Endothelial cell of umbilical vein (primary cell): Measurements from ENCODE around the gene CNPY3. TPM values are rescaled to one million over a fixed set of nuclear protein-coding genes. Genes with fewer than 3 reads are reported as not detected.

Experiments
- BruUV-seq: library from RNA; stranded (reverse); fragments of 400-500 nt; replicated peaks from 2 replicates; lab custom pipeline; 2021; lab: Mats Ljungman, UMichigan
- CTCF ChIA-PET: fragments of 300-600, 350-600 bp; sonication (Branson Sonifier 250); formaldehyde crosslinking; loops from one replicate; lab custom pipeline; 2021; ENCODE audit warnings: antibody characterized with exemption, inconsistent platforms; lab: Charles Lee
- POLR2A ChIA-PET: fragments of 300-600, 350-600 bp; sonication (Branson Sonifier 250); formaldehyde crosslinking; loops from one replicate; lab custom pipeline; 2021; ENCODE audit warnings: antibody characterized with exemption, inconsistent platforms; lab: Charles Lee
- DNase-seq: peaks from one replicate; pipeline ENCODE4 v3.0.0-alpha.2; 2011; ENCODE audit warnings: low read depth, low spot score
- FAIRE-seq: peaks from 2 replicates; lab custom pipeline; 2011; peaks lifted over from hg19 to GRCh38; lab: Jason Lieb, UNC
- H2AFZ ChIP-seq: 2 replicates; pipeline ENCODE4 v1.6.0; 2012; ENCODE audit warnings: low read depth, low read length, control low read depth, inconsistent platforms
- H3K27ac ChIP-seq: 2 replicates; pipeline ENCODE4 v1.5.1; 2011; ENCODE audit warnings: low read depth, mild to moderate bottlenecking, control low read depth, low read length, moderate library complexity; ENCODE audit not compliant: insufficient read depth
- H3K27me3 ChIP-seq, 2 experiments: 2 replicates each; pipeline versions ENCODE4 v1.6.0 to v1.6.1; 2011; ENCODE audit warnings: low read length in 2 of 2, mixed read lengths in 1 of 2; ENCODE audit not compliant: control insufficient read depth in 2 of 2, insufficient read depth in 2 of 2
- H3K36me3 ChIP-seq, 2 experiments: 2 replicates in 1 of 2; 3 replicates in 1 of 2; pipeline ENCODE4 v1.5.1; 2011; ENCODE audit warnings: low read length in 2 of 2, mild to moderate bottlenecking in 1 of 2, moderate library complexity in 1 of 2; ENCODE audit not compliant: control insufficient read depth in 2 of 2, insufficient read depth in 2 of 2; ENCODE audit errors: extremely low read depth in 1 of 2
- H3K4me1 ChIP-seq: 3 replicates; pipeline ENCODE4 v1.5.1; 2011; ENCODE audit warnings: mild to moderate bottlenecking, low read length; ENCODE audit not compliant: control insufficient read depth, insufficient read depth; ENCODE audit errors: extremely low read depth
- H3K4me2 ChIP-seq: 2 replicates; pipeline ENCODE4 v1.6.1; 2011; ENCODE audit warnings: low read length, control low read depth, mixed read lengths; ENCODE audit not compliant: insufficient read depth
- H3K4me3 ChIP-seq, 3 experiments: fragments of 200-600 bp in 1 of 3; sonication (generic), shearing (Covaris generic) in 1 of 3; replicated peaks in 1 of 3; 2 replicates each; pipeline ENCODE4 v1.5.1; 2011 to 2016; ENCODE audit warnings: control low read depth in 3 of 3, low read length in 3 of 3, mild to moderate bottlenecking in 2 of 3, inconsistent platforms in 1 of 3, low read depth in 1 of 3, moderate library complexity in 1 of 3; ENCODE audit not compliant: insufficient read depth in 1 of 3
- H3K79me2 ChIP-seq: 2 replicates; pipeline ENCODE4 v1.6.0; 2012; ENCODE audit warnings: low read length, inconsistent platforms; ENCODE audit not compliant: control insufficient read depth, insufficient read depth
- H3K9ac ChIP-seq: replicated peaks from 2 replicates; pipeline ENCODE3; 2011; ENCODE audit warnings: low read length, control low read depth; ENCODE audit not compliant: insufficient read depth; ENCODE audit errors: extremely low read depth
- H3K9me1 ChIP-seq: replicated peaks from 3 replicates; pipeline ENCODE4 v1.6.0; 2011; ENCODE audit warnings: mild to moderate bottlenecking, low read length; ENCODE audit not compliant: control insufficient read depth, insufficient read depth; ENCODE audit errors: extremely low read depth
- H3K9me3 ChIP-seq: replicated peaks from 2 replicates; pipeline ENCODE4 v1.5.1; 2012; ENCODE audit warnings: low read length, inconsistent platforms; ENCODE audit not compliant: control insufficient read depth, insufficient read depth
- H4K20me1 ChIP-seq: replicated peaks from 2 replicates; pipeline ENCODE3; 2011; ENCODE audit warnings: mild to moderate bottlenecking, low read length; ENCODE audit not compliant: control insufficient read depth, insufficient read depth; ENCODE audit errors: extremely low read depth
- EZH2 ChIP-seq: IDR thresholded peaks from 2 replicates; pipeline ENCODE4 v1.6.1; 2012; ENCODE audit warnings: borderline replicate concordance, low read depth, mild to moderate bottlenecking, moderate library complexity, low read length, inconsistent platforms; ENCODE audit not compliant: severe bottlenecking
- FOS ChIP-seq: IDR thresholded peaks from 2 replicates; pipeline ENCODE4 v1.6.1; 2011; ENCODE audit warnings: mild to moderate bottlenecking, low read length, moderate library complexity, borderline replicate concordance; ENCODE audit not compliant: insufficient read depth
- GATA2 ChIP-seq: IDR thresholded peaks from 2 replicates; pipeline ENCODE4 v1.7.0; 2011; ENCODE audit warnings: low read depth, mild to moderate bottlenecking, moderate library complexity, mixed read lengths, low read length; ENCODE audit not compliant: insufficient read length, insufficient read depth
- JUN ChIP-seq: IDR thresholded peaks from 2 replicates; pipeline ENCODE4 v1.6.1; 2011; ENCODE audit warnings: borderline replicate concordance, low read depth; ENCODE audit not compliant: insufficient read length, insufficient read depth
- MYC ChIP-seq: IDR thresholded peaks from one replicate; pipeline ENCODE4 v1.6.1; 2011; ENCODE audit warnings: mild to moderate bottlenecking, low read depth, low read length
- POLR2A ChIP-seq: IDR thresholded peaks from 2 replicates; pipeline ENCODE4 v1.6.1; 2012; ENCODE audit warnings: low read depth, mild to moderate bottlenecking, control low read depth, low read length
- POLR2AphosphoS5 ChIP-seq: IDR thresholded peaks from 2 replicates; pipeline ENCODE4 v1.6.1; 2012; ENCODE audit warnings: low read depth, mild to moderate bottlenecking, control low read depth, low read length, moderate library complexity; ENCODE audit not compliant: insufficient read depth
- dilution Hi-C: fragments of 300-500 bp; cut with MboI; formaldehyde crosslinking; loops from one replicate; pipeline ENCODE4 v1.15.0; 2019; ENCODE audit warnings: low sequenced_read_pairs; ENCODE audit not compliant: extremely low pct_ligation_motif_present
- intact Hi-C: fragments of 100-400 bp; cut with micrococcal nuclease; formaldehyde crosslinking; loops from one replicate; pipeline ENCODE4 v1.10.0; 2022
- polyA plus RNA-seq, 4 experiments: library from polyadenylated mRNA; depleted of rRNA in 3 of 4; stranded (reverse) in 3 of 4; unstranded in 1 of 4; fragments of >200 nt; gene quantifications; 2 replicates each; pipeline versions ENCODE4 v1.2.1 to v1.2.3, GENCODE V29; 2011 to 2012; ENCODE audit warnings: missing spikeins in 1 of 4
- total RNA-seq: library from RNA; stranded (reverse); gene quantifications from 2 replicates; pipeline ENCODE4 v1.2.3, GENCODE V29; 2021
- TF ChIP-seq, protein P1 (sequence below): IDR thresholded peaks from 2 replicates; pipeline ENCODE4 v1.6.1; 2011; ENCODE audit not compliant: insufficient read depth, insufficient read length
- TF ChIP-seq, protein P2 (sequence below), 2 donors: IDR thresholded peaks; 1 replicate in 1 of 2; 2 replicates in 1 of 2; pipeline ENCODE4 v1.5.1; 2011; ENCODE audit warnings: low read length in 2 of 2, mild to moderate bottlenecking in 2 of 2, moderate library complexity in 2 of 2, control low read depth in 1 of 2, inconsistent platforms in 1 of 2, low read depth in 1 of 2; ENCODE audit not compliant: insufficient read depth in 1 of 2; ENCODE audit errors: extremely low read depth in 1 of 2

The CNPY3 gene
- total and polyA plus RNA-seq, 2 donors (not counting 3 experiments of a cell fraction or from before 2014, with no cell fraction given) = 40.8 to 53.1 TPM

DNA sequence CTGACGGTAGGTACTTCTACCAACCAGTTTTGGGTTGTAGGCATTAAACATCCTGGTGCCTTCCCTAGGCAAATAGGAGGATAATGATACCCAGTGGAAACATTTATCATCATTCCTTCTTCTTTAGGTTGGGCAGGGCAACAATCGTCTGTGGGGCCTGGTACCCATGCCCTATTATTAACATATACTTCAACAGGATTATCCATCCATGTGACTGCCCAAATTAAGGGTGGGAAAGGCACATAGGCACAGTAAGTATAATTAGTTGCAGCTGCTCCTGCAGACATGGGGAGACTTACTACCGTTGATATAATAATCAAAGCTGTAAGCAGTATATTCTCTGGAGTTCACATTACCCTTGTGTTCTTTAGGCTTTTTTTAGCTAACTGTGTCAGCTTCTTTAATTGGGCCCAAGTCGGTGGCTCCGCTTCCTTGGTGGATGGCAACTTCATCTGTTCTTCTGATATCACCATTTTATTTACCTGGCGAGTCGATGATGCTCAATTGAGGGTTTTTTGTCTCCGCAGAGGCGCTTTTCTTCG, 33.0 kb upstream of the CNPY3 start:
- H4K20me1 ChIP-seq = no peaks in the 10 kb centered on the region
- H3K79me2 ChIP-seq = no peaks in the 10 kb centered on the region
- no TSS peak for BruUV-seq
- H3K4me3 ChIP-seq = no peak overlapping the region
- no peak for FAIRE-seq
- peaks cover 7% of the 10 kb centered on the region for H3K4me1 ChIP-seq
- POLR2A ChIA-PET = no interaction called here
- TF ChIP-seq GATA2 (no peak), EZH2 (no peak), FOS (no peak), POLR2A (no peak), JUN (no peak), POLR2AphosphoS5 (no peak), MYC (no peak)
- TF ChIP-seq, protein P1, sequence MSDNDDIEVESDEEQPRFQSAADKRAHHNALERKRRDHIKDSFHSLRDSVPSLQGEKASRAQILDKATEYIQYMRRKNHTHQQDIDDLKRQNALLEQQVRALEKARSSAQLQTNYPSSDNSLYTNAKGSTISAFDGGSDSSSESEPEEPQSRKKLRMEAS = no peak
- TF ChIP-seq, protein P2, sequence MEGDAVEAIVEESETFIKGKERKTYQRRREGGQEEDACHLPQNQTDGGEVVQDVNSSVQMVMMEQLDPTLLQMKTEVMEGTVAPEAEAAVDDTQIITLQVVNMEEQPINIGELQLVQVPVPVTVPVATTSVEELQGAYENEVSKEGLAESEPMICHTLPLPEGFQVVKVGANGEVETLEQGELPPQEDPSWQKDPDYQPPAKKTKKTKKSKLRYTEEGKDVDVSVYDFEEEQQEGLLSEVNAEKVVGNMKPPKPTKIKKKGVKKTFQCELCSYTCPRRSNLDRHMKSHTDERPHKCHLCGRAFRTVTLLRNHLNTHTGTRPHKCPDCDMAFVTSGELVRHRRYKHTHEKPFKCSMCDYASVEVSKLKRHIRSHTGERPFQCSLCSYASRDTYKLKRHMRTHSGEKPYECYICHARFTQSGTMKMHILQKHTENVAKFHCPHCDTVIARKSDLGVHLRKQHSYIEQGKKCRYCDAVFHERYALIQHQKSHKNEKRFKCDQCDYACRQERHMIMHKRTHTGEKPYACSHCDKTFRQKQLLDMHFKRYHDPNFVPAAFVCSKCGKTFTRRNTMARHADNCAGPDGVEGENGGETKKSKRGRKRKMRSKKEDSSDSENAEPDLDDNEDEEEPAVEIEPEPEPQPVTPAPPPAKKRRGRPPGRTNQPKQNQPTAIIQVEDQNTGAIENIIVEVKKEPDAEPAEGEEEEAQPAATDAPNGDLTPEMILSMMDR (IDR thresholded peaks at IDR 0.05; ENCODE audit: extremely low read depth in 1 of 2, insufficient read depth in 1 of 2, low read depth in 1 of 2, low read length in 2 of 2) = no peak
- H3K9me3 ChIP-seq = no peaks in the 10 kb centered on the region
- dilution Hi-C loops (no loop called here), intact Hi-C loops (loop anchor here (5.0 kb wide), 1 partner anchor 169 kb away; no protein-coding TSS in a partner anchor)
- no peak overlapping the region for H3K4me2 ChIP-seq
- H3K27me3 ChIP-seq = no peaks in the 10 kb centered on the region
- no peak overlapping the region for H2AFZ ChIP-seq
- no peak overlapping the region for H3K9ac ChIP-seq
- no peak overlapping the region for H3K27ac ChIP-seq
- CTCF ChIA-PET = interaction anchor here (1.1 kb wide), 1 partner anchor 235 kb away, joined by 3 read pairs; no protein-coding TSS in a partner anchor
- DNase-seq = no peak
- no peaks in the 10 kb centered on the region for H3K9me1 ChIP-seq
- H3K36me3 ChIP-seq = no peaks in the 10 kb centered on the region
